22Rv1 (cell line): ENCODE data around the gene FANCC.

Experiments
- H3K27ac ChIP-seq: fragments of 450-650 bp; 2 replicates; pipeline ENCODE4 v1.5.1; 2017
- ZFX ChIP-seq: fragments of 450-650 bp; IDR thresholded peaks from 2 replicates; pipeline ENCODE4 v1.6.1; 2017; ENCODE audit warnings: antibody characterized with exemption, borderline replicate concordance
- TF ChIP-seq, protein P1 (sequence below): fragments of 450-650 bp; IDR thresholded peaks from 2 replicates; pipeline ENCODE4 v1.5.1; 2017; ENCODE audit warnings: mild to moderate bottlenecking

FANCC gene

GRCh38 chr9:95268681-95269080 is 48.8 kb downstream of the FANCC start:
- TF ChIP-seq, protein P1, sequence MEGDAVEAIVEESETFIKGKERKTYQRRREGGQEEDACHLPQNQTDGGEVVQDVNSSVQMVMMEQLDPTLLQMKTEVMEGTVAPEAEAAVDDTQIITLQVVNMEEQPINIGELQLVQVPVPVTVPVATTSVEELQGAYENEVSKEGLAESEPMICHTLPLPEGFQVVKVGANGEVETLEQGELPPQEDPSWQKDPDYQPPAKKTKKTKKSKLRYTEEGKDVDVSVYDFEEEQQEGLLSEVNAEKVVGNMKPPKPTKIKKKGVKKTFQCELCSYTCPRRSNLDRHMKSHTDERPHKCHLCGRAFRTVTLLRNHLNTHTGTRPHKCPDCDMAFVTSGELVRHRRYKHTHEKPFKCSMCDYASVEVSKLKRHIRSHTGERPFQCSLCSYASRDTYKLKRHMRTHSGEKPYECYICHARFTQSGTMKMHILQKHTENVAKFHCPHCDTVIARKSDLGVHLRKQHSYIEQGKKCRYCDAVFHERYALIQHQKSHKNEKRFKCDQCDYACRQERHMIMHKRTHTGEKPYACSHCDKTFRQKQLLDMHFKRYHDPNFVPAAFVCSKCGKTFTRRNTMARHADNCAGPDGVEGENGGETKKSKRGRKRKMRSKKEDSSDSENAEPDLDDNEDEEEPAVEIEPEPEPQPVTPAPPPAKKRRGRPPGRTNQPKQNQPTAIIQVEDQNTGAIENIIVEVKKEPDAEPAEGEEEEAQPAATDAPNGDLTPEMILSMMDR: peak; percentile 77
- TF ChIP-seq ZFX: no peak
- H3K27ac ChIP-seq: peak overlapping the region; percentile 50

- TF ChIP-seq, protein P1: no peak
- no peak for TF ChIP-seq ZFX
- H3K27ac ChIP-seq: peak overlapping the region; percentile 44; the same call in 1 of the 2 replicates
These were observed 50.9 kb downstream of the FANCC start for GRCh38 chr9:95266649-95267048.

- TF ChIP-seq, protein P1: no peak
- no peak for TF ChIP-seq ZFX
- peak overlapping the region; percentile 44; the same call in 1 of the 2 replicates for H3K27ac ChIP-seq
These were observed 51.5 kb downstream of the FANCC start for GRCh38 chr9:95265960-95266359.

GRCh38 chr9:95264954-95265615 is 52.4 kb downstream of the FANCC start:
- TF ChIP-seq, protein P1: peak; percentile 26; the same call in 1 of the 2 replicates
- TF ChIP-seq ZFX: no peak
- H3K27ac ChIP-seq: 0 out of 2 replicates have a peak overlapping the region, but pooled peaks have one; percentile 44

DNA sequence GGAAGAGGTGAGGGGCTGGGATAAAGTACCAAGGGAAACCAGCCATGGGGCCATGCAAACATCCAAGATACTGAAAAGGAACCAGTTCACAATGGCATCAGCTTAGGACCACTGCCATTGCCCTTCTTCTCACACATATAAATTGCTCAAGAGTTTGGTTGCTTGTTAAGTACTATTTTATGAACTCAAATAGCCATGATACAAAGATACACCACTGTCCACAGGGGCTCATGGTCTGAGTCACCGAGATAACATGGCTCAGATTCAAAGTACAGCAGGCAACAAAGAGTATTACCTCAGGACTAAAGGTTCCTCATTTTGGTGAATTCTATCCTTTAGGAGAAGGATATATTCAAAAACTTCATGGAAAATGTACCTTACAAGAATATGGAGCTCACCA is 55.6 kb downstream of the FANCC start:
- H3K27ac ChIP-seq: no peak overlapping the region
- no peak for TF ChIP-seq ZFX
- TF ChIP-seq, protein P1: no peak

DNA sequence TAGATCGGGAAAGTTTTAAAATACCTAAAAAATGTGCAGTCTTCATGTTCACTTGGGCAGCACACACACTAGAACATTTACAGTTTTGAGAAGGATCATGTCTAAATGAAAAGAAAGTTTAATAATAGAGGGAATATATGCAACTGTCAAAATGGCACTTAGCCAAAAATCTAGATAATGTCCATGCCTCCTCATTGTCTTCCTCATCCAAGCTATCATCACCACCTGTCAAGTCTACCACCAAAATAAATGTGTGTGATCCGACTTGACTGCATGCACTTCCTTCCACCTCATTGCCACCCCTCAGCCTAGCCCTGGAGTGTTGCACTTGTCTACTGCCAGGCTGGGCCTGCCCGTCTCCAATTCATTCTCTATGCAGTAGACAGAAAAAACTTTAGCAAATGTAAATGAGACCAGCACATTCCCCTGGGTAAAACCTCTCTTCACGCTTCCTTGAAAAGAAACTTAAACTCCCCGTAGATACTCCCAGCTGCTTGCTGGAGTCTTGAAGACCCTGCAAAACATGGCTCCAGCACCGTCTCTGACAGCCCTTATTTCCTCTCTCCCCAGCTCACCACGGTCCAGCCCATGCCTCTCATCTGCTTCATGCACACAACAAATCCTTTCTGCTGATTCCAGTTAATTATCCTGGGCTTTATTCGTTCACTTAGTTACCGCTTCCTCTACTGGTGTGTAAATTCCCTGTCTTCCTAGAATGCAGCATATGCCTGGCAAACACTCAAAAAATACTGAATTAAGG is 66.9 kb downstream of the FANCC start:
- H3K27ac ChIP-seq: no peak overlapping the region
- TF ChIP-seq, protein P1: no peak
- TF ChIP-seq ZFX: no peak

DNA sequence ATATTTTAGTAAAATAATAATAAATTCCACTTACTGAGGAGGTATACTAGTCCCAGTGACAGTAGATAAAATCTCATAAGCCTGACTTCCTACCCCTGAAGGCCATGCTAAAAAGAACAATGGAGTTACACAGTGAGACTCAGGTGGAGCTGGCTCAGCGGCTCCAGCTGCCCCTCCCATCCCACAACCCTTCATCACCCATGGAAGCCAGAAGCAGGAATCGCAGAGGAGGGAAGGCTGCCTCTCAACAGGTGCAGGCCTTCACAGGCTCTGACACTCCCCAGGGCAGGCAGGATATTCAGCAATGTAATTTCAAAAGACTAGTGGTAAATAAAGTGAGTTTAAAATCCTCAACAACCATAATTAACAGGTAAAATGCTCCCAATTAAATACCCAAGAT is 67.5 kb downstream of the FANCC start:
- TF ChIP-seq, protein P1: no peak
- no peak overlapping the region for H3K27ac ChIP-seq
